ENCODE measurements around the gene TPTE2. TPM values are rescaled to one million over a fixed set of nuclear protein-coding genes. Genes with fewer than 3 reads are reported as not detected.

Gene TPTE2
- total and polyA plus RNA-seq, 10 of the 15 experiments (the other 5 are each of a cell fraction or from before 2014, with no cell fraction given) = 0.31 to 1.9 (median 1.2) TPM

DNA sequence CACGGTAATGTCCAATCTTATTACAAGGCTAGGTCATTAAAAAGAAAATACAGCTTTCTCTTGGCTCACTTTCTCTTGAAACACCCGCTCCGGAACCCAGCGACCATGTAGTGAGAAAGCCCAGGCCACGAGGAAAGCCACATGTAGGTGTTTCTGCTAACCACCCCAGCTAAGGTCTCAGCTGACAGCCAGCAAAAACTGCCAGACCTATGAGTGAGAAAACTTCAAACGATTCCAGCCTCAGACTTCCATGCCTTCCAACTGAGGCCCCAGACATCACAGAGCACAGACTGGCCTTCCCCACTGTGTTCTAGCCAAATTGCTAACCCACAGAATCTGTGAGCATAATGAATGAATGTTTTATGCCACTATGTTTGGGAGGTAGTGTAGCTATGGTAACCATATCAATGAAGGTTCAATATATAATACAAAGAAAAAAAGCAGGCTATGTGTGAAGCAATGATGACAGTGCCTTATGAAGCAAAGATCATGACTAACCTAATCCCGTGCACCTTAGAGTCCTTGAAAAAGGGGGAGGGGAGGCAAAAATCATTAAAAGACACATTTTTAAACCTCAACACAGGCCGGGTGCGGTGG lies 11.9 kb upstream of the TPTE2 start (continued):
- no peak for TF ChIP-seq CBFB (IDR thresholded peaks at IDR 0.05; ENCODE audit: low read depth)
- TF ChIP-seq MYC (IDR thresholded peaks at IDR 0.05; ENCODE audit: insufficient read depth, insufficient read length, insufficient replicate concordance, low read length, severe bottlenecking) = no peak
- TF ChIP-seq, protein P1, sequence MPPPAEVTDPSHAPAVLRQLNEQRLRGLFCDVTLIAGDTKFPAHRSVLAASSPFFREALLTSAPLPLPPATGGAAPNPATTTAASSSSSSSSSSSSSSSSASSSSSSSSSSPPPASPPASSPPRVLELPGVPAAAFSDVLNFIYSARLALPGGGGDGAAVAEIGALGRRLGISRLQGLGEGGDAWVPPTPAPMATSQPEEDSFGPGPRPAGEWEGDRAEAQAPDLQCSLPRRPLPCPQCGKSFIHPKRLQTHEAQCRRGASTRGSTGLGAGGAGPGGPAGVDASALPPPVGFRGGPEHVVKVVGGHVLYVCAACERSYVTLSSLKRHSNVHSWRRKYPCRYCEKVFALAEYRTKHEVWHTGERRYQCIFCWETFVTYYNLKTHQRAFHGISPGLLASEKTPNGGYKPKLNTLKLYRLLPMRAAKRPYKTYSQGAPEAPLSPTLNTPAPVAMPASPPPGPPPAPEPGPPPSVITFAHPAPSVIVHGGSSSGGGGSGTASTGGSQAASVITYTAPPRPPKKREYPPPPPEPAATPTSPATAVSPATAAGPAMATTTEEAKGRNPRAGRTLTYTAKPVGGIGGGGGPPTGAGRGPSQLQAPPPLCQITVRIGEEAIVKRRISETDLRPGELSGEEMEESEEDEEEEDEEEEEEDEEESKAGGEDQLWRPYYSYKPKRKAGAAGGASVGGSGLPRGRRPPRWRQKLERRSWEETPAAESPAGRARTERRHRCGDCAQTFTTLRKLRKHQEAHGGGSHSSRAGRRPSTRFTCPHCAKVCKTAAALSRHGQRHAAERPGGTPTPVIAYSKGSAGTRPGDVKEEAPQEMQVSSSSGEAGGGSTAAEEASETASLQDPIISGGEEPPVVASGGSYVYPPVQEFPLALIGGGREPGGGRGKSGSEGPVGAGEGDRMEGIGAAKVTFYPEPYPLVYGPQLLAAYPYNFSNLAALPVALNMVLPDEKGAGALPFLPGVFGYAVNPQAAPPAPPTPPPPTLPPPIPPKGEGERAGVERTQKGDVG (CRISPR knock-in tag; IDR thresholded peaks at IDR 0.05) = no peak
- TF ChIP-seq ZNF24 (IDR thresholded peaks at IDR 0.05) = no peak
- no peak for TF ChIP-seq SIX5 (IDR thresholded peaks at IDR 0.05; ENCODE audit: low read depth, low read length, severe bottlenecking)
- TF ChIP-seq RAD21 (IDR thresholded peaks at IDR 0.05; ENCODE audit: insufficient read depth, low read depth, low read length) = no peak
- TF ChIP-seq ZNF274 (IDR thresholded peaks at IDR 0.05; ENCODE audit: insufficient read depth, insufficient read length) = no peak
- no peak for TF ChIP-seq IRF5 (IDR thresholded peaks at IDR 0.05; ENCODE audit: borderline replicate concordance)
- TF ChIP-seq TBL1XR1 (IDR thresholded peaks at IDR 0.05; ENCODE audit: low read depth, low read length) = no peak
- no peak for TF ChIP-seq POLR2A (IDR thresholded peaks at IDR 0.05; ENCODE audit: low read depth, low read length)
- no peak for TF ChIP-seq E4F1 (IDR thresholded peaks at IDR 0.05; ENCODE audit: borderline replicate concordance, partially characterized antibody)
- TF ChIP-seq, protein P2, sequence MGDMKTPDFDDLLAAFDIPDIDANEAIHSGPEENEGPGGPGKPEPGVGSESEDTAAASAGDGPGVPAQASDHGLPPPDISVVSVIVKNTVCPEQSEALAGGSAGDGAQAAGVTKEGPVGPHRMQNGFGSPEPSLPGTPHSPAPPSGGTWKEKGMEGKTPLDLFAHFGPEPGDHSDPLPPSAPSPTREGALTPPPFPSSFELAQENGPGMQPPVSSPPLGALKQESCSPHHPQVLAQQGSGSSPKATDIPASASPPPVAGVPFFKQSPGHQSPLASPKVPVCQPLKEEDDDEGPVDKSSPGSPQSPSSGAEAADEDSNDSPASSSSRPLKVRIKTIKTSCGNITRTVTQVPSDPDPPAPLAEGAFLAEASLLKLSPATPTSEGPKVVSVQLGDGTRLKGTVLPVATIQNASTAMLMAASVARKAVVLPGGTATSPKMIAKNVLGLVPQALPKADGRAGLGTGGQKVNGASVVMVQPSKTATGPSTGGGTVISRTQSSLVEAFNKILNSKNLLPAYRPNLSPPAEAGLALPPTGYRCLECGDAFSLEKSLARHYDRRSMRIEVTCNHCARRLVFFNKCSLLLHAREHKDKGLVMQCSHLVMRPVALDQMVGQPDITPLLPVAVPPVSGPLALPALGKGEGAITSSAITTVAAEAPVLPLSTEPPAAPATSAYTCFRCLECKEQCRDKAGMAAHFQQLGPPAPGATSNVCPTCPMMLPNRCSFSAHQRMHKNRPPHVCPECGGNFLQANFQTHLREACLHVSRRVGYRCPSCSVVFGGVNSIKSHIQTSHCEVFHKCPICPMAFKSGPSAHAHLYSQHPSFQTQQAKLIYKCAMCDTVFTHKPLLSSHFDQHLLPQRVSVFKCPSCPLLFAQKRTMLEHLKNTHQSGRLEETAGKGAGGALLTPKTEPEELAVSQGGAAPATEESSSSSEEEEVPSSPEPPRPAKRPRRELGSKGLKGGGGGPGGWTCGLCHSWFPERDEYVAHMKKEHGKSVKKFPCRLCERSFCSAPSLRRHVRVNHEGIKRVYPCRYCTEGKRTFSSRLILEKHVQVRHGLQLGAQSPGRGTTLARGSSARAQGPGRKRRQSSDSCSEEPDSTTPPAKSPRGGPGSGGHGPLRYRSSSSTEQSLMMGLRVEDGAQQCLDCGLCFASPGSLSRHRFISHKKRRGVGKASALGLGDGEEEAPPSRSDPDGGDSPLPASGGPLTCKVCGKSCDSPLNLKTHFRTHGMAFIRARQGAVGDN (IDR thresholded peaks at IDR 0.05) = 0 out of 2 replicates have a peak, but pooled peaks have one; percentile 58
- no peak for TF ChIP-seq NFYA (IDR thresholded peaks at IDR 0.05; ENCODE audit: borderline replicate concordance, low read depth, low read length)
- no peak for TF ChIP-seq CREM (IDR thresholded peaks at IDR 0.05; ENCODE audit: low read depth)
- TF ChIP-seq, protein P3, sequence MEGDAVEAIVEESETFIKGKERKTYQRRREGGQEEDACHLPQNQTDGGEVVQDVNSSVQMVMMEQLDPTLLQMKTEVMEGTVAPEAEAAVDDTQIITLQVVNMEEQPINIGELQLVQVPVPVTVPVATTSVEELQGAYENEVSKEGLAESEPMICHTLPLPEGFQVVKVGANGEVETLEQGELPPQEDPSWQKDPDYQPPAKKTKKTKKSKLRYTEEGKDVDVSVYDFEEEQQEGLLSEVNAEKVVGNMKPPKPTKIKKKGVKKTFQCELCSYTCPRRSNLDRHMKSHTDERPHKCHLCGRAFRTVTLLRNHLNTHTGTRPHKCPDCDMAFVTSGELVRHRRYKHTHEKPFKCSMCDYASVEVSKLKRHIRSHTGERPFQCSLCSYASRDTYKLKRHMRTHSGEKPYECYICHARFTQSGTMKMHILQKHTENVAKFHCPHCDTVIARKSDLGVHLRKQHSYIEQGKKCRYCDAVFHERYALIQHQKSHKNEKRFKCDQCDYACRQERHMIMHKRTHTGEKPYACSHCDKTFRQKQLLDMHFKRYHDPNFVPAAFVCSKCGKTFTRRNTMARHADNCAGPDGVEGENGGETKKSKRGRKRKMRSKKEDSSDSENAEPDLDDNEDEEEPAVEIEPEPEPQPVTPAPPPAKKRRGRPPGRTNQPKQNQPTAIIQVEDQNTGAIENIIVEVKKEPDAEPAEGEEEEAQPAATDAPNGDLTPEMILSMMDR (IDR thresholded peaks at IDR 0.05 in 2 of 3, conservative IDR thresholded peaks at IDR 0.05 in 1 of 3; ENCODE audit: control insufficient read depth in 2 of 3, extremely low read depth in 1 of 3, insufficient read depth in 1 of 3, low read depth in 3 of 3, low read length in 3 of 3) = no peak
- no peak for TF ChIP-seq CBX5 (IDR thresholded peaks at IDR 0.05; ENCODE audit: low read depth)
- no peak for TF ChIP-seq RBBP5 (conservative IDR thresholded peaks at IDR 0.05)
